Dendritic cell treated with granulocyte-macrophage colony-stimulating factor and Interleukin-4, amounts not matched to agents 40 ng/mL and 50 ng/mL, for 4 days (primary cell): ENCODE data around the gene MPDU1.
A peak's percentile ranks its signal among the peaks of the same experiment; 100 is the strongest.

ENCODE experiments used
- H3K27ac Mint-ChIP-seq: one replicate; pipeline ENCODE4 v1.8.0; 2022; ENCODE audit warnings: mild to moderate bottlenecking, mixed read lengths
- H3K27me3 Mint-ChIP-seq: one replicate; pipeline ENCODE4 v1.8.0; 2022; ENCODE audit warnings: mild to moderate bottlenecking, mixed read lengths
- H3K36me3 Mint-ChIP-seq: one replicate; pipeline ENCODE4 v1.8.0; 2022; ENCODE audit warnings: low read depth, mixed read lengths
- H3K4me1 Mint-ChIP-seq: one replicate; pipeline ENCODE4 v1.8.0; 2022; ENCODE audit warnings: low read depth, mixed read lengths
- H3K4me3 Mint-ChIP-seq: one replicate; pipeline ENCODE4 v1.8.0; 2022; ENCODE audit warnings: mild to moderate bottlenecking, moderate library complexity, mixed read lengths
- H3K9me3 Mint-ChIP-seq: one replicate; pipeline ENCODE4 v1.8.0; 2022; ENCODE audit warnings: mixed read lengths
- intact Hi-C: fragments of 100-400 bp; cut with micrococcal nuclease; formaldehyde crosslinking; loops from one replicate; pipeline ENCODE4 v1.15.0; 2022

Gene MPDU1

GRCh38 chr17:7629939-7630571 is 46.4 kb downstream of the MPDU1 start, which contains the start of gene SHBG:
TSS of gene SHBG (plus strand) at chr17:7630135. CDS start at chr17:7630173, 38 bp downstream.
- Mint-ChIP-seq H3K27ac (peak within 1 kb of the TSS; percentile 26), H3K27me3 (peaks cover 2% of the 10 kb centered on the region), H3K4me1 (peaks cover 22% of the 10 kb centered on the region), H3K9me3 (no peaks in the 10 kb centered on the region), H3K4me3 (no peak within 1 kb of the TSS), H3K36me3 (peaks cover 25% of the 10 kb centered on the region)
- intact Hi-C loops = no loop called here

- intact Hi-C loops = loop anchor here (1.0 kb wide), 2 partner anchors 42 to 55 kb away; no protein-coding TSS in a partner anchor
- peaks cover 11% of the 10 kb centered on the region for H3K27me3 Mint-ChIP-seq
- no peak overlapping the region for H3K4me3 Mint-ChIP-seq
- H3K36me3 Mint-ChIP-seq = peaks cover 10% of the 10 kb centered on the region
- H3K27ac Mint-ChIP-seq = no peak overlapping the region
- H3K9me3 Mint-ChIP-seq = no peaks in the 10 kb centered on the region
- H3K4me1 Mint-ChIP-seq = peaks cover 10% of the 10 kb centered on the region
Observed at GRCh38 chr17:7631398-7632380, 48.0 kb downstream of the MPDU1 start.

- H3K27me3 Mint-ChIP-seq = peaks cover 11% of the 10 kb centered on the region
- peaks cover 5% of the 10 kb centered on the region for H3K4me1 Mint-ChIP-seq
- intact Hi-C loops = loop anchor here (1.0 kb wide), 2 partner anchors 41 to 54 kb away; no protein-coding TSS in a partner anchor
- H3K9me3 Mint-ChIP-seq = no peaks in the 10 kb centered on the region
- H3K4me3 Mint-ChIP-seq = no peak overlapping the region
- peaks cover 2% of the 10 kb centered on the region for H3K36me3 Mint-ChIP-seq
- peak overlapping the region; percentile 49 for H3K27ac Mint-ChIP-seq
Observed at GRCh38 chr17:7632492-7632894, 48.8 kb downstream of the MPDU1 start.

GRCh38 chr17:7633093-7633492 is 49.4 kb downstream of the MPDU1 start:
- peaks cover 5% of the 10 kb centered on the region for H3K4me1 Mint-ChIP-seq
- no peaks in the 10 kb centered on the region for H3K9me3 Mint-ChIP-seq
- H3K27ac Mint-ChIP-seq = peak overlapping the region; percentile 49
- no peaks in the 10 kb centered on the region for H3K36me3 Mint-ChIP-seq
- intact Hi-C loops = no loop called here
- peaks cover 11% of the 10 kb centered on the region for H3K27me3 Mint-ChIP-seq
- no peak overlapping the region for H3K4me3 Mint-ChIP-seq

- Mint-ChIP-seq H3K4me1 (peaks cover 5% of the 10 kb centered on the region), H3K27me3 (peaks cover 11% of the 10 kb centered on the region), H3K9me3 (no peaks in the 10 kb centered on the region), H3K27ac (no peak overlapping the region), H3K4me3 (no peak overlapping the region), H3K36me3 (no peaks in the 10 kb centered on the region)
- intact Hi-C loops = no loop called here
Observed at GRCh38 chr17:7634384-7634783, 50.7 kb downstream of the MPDU1 start.

GRCh38 chr17:7636163-7636562 is 52.5 kb downstream of the MPDU1 start:
- Mint-ChIP-seq H3K4me3 (no peak overlapping the region), H3K27ac (peak overlapping the region; percentile 8), H3K27me3 (peaks cover 14% of the 10 kb centered on the region), H3K9me3 (no peaks in the 10 kb centered on the region), H3K36me3 (no peaks in the 10 kb centered on the region), H3K4me1 (peaks cover 5% of the 10 kb centered on the region)
- intact Hi-C loops = no loop called here
